Activated CD8-positive, alpha-beta memory T cell treated with anti-CD3 and anti-CD28 coated beads, Interleukin-2, amount 50 U/mL, for 48 hours (primary cell): Measurements from ENCODE around the gene DCD.
"Not testable (repeated sequence)": the region's sequence is repeated elsewhere in the genome, so short reads cannot be mapped to it uniquely, and the experiment has no call there.

Source experiments
- DNase-seq: peaks from one replicate; pipeline ENCODE4 v3.0.0-alpha.2; 2020

The DCD gene

DNA sequence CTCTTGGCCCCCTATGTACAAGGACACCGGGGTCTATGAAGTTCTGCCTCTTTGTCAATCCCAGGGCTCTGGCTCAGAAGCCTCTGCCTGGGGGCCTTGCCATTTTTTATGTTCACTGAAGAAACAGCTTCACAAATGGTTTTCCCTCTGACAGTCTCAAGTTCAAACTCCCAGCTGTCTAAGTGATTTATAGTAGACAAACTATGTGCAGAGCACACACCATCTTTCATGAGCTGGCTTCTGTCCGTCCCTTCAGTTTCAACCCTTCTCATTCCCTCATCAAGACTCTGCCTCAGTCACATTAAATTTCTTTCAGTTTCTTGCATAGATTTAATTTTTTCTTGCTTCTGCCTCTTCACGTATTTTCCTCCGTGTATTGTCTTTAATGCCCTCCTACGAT is 2.7 kb upstream of the DCD start:
- no peak for DNase-seq

DNA sequence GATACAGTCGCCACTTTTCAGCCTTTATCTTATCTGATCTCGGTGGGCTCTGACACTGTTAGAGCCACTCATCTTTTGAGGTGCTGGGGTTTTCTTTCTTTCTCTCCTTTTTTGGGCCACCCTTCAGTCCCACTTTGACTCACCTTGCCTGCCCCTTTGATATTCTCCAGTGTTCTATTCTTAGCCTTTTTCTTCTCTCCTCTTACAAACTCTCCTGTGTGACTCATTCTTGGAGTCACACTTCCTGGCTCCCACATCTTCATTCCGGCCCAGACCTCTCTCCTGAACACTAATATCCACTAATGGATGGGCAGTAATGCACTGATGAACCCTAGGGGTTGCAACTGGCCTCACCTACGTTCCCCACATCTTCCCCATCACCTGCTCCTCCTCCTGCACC is 2.2 kb upstream of the DCD start:
- DNase-seq, result no peak

DNA sequence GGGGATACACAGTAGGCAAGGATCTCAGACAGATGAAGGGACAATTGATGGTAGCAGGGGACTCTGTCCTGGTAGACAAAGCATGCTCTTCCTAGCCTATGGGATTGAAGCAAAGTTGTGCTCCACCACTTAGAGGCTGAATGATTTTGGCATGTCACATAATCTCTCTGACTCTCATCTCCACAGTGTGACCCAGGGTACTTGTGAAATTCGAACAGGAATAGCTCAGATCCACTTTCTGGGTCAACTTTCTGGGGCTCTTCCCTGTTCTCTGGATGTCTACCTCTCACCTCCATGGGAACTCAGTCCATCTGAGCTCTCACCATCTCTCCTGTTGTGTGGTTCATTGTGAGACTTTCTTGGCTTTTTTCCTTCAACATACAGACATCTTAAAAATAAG is 1.7 kb upstream of the DCD start:
- DNase-seq, result no peak

GRCh38 chr12:54641554-54641953 is 6.6 kb downstream of the DCD start:
- no peak for DNase-seq

- no peak for DNase-seq
Observed at GRCh38 chr12:54641089-54641488, 7.1 kb downstream of the DCD start.

GRCh38 chr12:54639112-54639511 is 9.1 kb downstream of the DCD start:
- DNase-seq, result not testable (repeated sequence)

DNA sequence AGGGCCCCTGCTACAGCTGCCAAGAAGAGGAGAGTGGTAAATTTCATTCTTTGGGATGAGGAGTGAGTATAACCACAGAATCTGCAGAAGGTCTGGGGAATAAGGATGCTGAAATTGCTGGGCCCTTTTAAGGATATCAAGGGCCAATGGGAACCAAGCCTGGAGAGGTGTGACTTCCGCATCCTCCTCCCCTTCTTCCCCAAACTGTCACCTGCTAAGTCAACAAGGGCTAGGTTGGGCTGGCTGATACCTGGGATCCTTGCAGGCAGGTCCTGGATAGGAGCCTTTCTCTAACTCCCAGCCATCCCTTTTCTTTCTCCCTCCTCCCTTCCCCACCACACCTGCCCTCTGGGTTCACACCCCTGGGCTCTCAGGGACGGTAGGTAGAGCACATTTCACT is 13.4 kb downstream of the DCD start, which contains the start of gene LACRT:
LACRT (minus strand) TSS at position 101 of the 400 bp plus-strand sequence; CDS start at position 47, 54 bp downstream.
- DNase-seq, result peak; percentile 12

- peak; percentile 8 for DNase-seq
Observed at GRCh38 chr12:54631988-54632728, 16.0 kb downstream of the DCD start.

DNA sequence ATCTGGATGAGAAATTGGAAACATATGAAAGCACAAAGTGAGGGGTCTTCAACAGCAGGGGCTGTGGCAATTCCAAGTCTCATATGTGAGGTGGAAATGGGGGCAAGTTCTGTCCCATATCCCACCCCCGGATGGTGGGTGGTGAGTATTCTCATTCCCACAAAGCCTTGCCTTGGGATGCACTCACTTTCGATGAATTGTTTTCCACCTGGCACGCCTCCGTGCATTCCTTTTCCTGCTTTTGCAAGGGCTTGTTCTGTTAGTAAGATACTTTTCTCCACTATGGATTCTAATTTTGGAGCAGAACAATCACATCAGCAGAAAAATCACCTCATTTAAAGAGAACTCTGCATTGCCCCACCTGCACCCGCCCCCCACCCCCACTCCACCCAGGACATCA is 16.6 kb downstream of the DCD start:
- peak; percentile 12 for DNase-seq

DNA sequence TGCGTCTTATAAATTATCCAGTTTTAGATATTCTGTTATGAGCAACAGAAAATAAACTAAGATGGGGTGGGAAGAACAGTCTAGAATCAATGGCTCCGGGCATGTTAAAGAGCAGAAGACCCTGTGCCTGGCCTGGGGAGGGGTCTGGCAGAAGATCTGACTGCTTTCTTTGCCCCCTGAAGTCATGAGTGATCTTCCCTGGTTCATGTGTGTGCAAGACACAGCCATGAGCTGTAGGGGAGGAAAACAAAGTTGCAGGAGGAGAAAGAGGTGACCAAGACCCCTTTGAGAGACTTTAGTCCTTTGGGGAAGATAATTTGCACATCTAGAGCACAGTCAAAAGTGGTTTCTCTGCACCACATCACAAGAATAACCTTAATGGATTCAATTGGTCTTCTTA is 18.2 kb downstream of the DCD start:
- peak; percentile 4 for DNase-seq

DNA sequence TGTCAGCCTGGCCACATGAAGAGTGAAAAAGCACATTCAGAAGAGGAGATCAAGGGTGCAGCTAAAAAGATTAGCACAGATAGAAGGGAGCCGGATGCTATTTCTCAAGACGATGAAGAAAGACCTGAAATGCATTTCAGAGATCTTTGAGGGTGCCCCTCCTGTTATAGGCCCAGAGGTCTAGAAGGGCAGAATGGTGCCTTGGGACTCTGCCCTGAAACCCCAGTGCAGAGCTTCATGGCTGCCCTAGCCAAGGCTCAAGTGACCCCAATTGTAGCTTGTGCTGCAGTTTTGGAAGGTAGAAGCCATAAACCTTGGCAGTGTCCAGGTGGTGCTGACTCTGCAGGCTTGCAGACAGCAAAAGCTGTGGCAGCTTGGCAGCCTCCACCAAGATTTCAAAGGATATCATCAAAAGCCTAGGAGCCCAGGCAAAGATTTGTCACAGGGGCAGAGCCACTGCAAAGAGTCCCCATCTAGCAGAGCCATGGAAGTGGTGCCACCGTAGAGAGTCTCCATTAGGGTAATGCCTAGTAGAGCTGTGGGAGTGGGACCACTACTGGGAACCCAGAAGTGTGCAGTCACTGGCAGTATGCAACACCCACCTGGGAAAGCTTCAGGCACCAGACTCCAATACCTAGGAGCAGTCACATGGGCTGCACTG is 19.8 kb downstream of the DCD start:
- peak; percentile 10 for DNase-seq

GRCh38 chr12:54627304-54627703 is 20.9 kb downstream of the DCD start:
- peak; percentile 6 for DNase-seq

DNA sequence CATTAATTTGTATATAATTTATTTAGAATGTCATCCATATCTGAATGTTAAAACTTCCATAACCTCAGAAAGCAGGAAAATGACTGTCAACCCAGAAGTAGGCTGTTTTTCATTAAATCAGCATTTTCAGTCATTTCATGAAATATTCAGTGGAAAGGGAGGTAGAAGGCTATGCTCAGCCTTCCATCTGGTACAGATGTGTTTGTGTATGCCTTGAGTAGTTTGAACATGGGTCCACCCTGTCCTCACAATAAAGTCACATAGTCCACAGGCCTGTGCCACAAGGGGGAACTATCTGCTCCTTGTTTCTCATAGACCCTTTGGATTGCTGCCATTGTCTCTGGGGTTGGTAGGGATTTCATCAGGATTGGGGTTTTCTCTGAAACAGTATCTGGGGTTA is 22.6 kb downstream of the DCD start:
- no peak for DNase-seq

DNA sequence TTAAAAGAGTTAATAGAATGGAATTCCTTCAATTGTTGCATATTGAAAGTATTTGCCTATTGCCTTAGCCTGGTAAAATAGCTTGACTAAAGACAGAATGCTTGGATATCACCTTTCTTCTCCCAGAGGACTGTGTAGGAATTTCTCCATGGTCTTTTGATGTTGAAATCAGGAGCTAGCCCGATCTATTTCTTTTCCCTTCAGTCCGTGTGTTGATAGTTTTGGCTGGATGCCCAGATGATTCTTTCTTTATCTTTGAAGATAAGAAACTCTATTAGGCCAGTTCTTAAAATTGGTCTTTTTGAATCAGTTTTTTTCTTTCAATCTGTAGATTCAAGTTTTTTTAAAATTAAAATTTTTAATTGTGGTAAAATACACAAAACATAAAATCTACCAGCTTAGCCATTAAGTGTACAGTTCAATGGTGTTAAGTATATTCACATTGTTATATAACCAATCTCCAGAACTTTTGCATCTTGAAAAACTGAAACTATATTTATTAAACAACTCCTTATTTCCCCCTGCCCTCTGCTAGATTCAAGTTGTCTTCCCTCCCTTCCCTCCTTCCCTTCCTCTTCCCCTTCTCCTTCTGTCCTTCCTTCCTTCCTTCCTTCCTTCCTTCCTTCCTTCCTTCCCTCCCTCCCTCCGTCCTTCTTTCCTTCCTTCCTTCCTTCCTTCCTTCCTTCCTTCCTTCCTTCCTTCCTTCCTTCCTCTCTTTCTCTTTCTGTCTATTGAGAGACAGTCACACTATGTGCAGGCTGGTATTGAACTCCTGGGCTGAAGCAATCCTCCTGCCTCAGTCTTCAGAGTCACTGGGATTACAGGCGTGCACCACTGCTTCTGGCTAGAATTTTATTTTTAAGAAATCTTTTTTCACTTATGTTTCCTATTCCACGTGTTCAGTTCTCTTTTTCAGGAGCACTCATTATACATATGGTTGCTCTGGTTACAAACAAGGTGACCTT is 23.6 kb downstream of the DCD start:
- no peak for DNase-seq

- DNase-seq, result no peak
Observed at GRCh38 chr12:54622463-54623183, 25.5 kb downstream of the DCD start.

DNA sequence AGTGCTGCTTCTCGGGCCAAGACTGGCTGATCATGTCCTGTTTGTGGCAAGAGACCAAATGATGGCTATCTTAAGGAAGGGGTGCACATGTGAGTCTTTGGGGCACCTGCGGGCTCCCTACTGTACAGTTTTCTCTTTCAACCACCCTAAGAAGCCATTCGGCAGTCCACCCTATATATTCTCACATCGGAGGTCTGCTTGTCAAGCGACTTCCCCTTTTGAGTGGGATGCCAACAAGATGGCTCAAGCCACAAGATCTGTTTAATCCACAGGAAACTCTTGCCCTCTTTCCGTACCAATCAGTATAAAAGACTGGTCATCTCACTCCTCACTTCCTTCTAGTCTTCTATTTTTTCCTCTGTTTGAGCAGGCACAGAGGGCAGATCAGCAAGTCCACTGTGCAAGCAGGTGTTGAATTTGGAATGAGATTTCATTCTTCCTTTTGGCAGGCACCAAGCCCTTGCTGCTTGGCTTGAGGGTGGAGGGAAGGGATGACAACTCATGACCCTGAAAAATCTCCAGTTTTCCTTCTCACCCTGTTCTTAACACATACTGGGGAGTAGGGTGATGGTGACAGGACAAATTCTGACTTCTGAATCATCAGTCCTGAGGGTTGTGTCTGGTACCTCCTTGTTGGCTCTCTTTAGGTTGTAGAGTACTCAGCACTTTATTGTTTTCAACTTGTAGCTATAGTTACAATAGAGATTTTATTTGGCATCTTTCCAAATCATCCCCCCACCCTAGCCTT is 31.1 kb downstream of the DCD start:
- peak; percentile 15 for DNase-seq

- DNase-seq, result no peak
Observed at GRCh38 chr12:54612225-54612750, 35.9 kb downstream of the DCD start.

GRCh38 chr12:54611715-54612149 is 36.4 kb downstream of the DCD start:
- no peak for DNase-seq

DNA sequence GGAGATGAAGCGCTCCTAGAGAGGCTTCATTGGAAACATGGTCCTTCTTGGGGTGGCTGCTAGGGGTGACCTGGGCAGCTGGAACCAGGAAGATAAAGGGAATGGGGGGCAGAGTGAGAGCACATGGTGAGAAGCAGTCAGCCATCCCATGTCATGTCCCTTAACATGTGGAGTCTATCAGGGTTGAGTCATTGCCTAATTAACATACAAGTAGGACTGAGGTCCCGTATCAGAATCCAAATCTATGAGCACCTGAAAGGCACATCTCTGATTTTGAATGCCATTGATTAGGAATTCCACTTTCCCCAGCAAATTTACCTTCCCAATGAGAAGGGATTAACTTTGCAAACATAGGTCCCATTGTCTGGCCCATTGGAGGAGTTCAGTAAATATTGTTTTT is 39.4 kb downstream of the DCD start:
- no peak for DNase-seq

GRCh38 chr12:54608156-54608555 is 40.0 kb downstream of the DCD start:
- DNase-seq, result no peak

DNA sequence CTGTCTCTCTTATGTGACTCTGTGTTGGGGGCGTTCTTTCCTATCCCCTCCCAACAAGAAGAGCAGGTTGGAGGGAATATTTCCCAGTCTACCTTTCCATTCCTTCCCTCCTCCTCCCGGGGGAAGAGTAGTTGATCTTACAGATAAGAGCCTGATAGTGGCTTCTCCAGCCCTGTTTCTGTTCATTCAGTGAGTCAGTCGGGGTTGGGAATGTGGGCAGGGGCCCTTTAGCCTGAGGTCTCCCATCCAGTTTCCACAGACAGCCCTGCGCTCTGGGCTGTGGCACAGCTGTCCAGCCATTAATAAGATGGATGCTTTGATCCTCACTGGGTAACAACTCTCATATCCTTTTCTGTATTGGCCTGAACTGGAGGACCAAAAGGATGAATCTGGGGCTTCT is 41.6 kb downstream of the DCD start:
- no peak for DNase-seq
